GM23338 (cell line): ENCODE measurements around the gene OLFML3.

ENCODE experiments used
- CREB1 ChIP-seq: fragments of 250-450 bp; sonication (Bioruptor Pico); IDR thresholded peaks from 2 replicates; pipeline ENCODE4 v1.5.0; 2020; ENCODE audit warnings: low read depth, mild to moderate bottlenecking, moderate library complexity
- ETS1 ChIP-seq: IDR thresholded peaks from 2 replicates; pipeline ENCODE4 v1.6.1; 2016; ENCODE audit warnings: antibody characterized with exemption
- EZH2 ChIP-seq: fragments of 200-600 bp; sonication (generic); IDR thresholded peaks from one replicate; pipeline ENCODE4 v1.8.0; 2017; ENCODE audit warnings: antibody characterized with exemption, mild to moderate bottlenecking, low read depth; ENCODE audit not compliant: unreplicated experiment
- EZH2phosphoT487 ChIP-seq: fragments of 200-600 bp; sonication (generic); IDR thresholded peaks from one replicate; pipeline ENCODE4 v1.8.1; 2018; ENCODE audit warnings: antibody characterized with exemption; ENCODE audit not compliant: unreplicated experiment
- JUNB ChIP-seq: IDR thresholded peaks from one replicate; pipeline ENCODE4 v1.6.1; 2016; ENCODE audit warnings: antibody characterized with exemption; ENCODE audit not compliant: unreplicated experiment
- NANOG ChIP-seq: IDR thresholded peaks from 2 replicates; pipeline ENCODE4 v1.6.1; 2016; ENCODE audit warnings: antibody characterized with exemption, borderline replicate concordance
- POLR2AphosphoS5 ChIP-seq: IDR thresholded peaks from 2 replicates; pipeline ENCODE4 v1.6.1; 2016; ENCODE audit warnings: antibody characterized with exemption, low read depth
- ZNF114 ChIP-seq: fragments of 250-450 bp; sonication (Bioruptor Pico); IDR thresholded peaks from 2 replicates; pipeline ENCODE4 v1.5.0; 2020; ENCODE audit warnings: mild to moderate bottlenecking, moderate library complexity
- ZNF331 ChIP-seq: fragments of 250-450 bp; sonication (Bioruptor Pico); IDR thresholded peaks from 2 replicates; pipeline ENCODE4 v1.5.0; 2020; ENCODE audit warnings: low read depth, mild to moderate bottlenecking, moderate library complexity
- ZNF462 ChIP-seq: fragments of 250-450 bp; sonication (Bioruptor Pico); IDR thresholded peaks from 2 replicates; pipeline ENCODE4 v1.5.0; 2020; ENCODE audit warnings: mild to moderate bottlenecking, moderate library complexity
- TF ChIP-seq, protein P1 (sequence below), 2 experiments: fragments of 200-600 bp in 1 of 2; sonication (generic) in 1 of 2; conservative IDR thresholded peaks; 2 replicates each; pipeline versions ENCODE4 v1.5.1 to v1.6.1; 2016 to 2017; ENCODE audit warnings: antibody characterized with exemption in 2 of 2, low read depth in 2 of 2, mild to moderate bottlenecking in 2 of 2, moderate library complexity in 1 of 2
- TF ChIP-seq, protein P2 (sequence below): IDR thresholded peaks from one replicate; pipeline ENCODE4 v1.6.1; 2018; ENCODE audit warnings: antibody characterized with exemption; ENCODE audit not compliant: unreplicated experiment

DNA sequence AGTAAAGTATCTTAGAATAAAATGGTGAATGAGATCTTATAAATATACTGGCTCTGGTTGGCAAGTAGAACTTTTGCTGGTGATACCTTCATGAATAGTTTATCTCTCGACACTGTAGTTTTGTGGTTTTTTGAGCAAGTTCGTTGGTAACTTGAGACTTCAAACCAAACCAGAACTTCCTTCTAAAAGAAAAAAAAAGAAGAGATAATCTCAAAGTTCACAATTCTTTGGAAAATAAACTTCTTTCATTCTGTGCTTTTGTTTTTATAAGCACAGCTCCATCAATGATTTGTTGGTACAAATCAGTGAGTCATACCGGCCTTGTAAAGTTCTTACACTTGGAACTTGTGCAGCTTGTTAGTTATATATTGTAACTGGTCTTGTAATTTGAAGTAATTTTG, 47.8 kb upstream of the OLFML3 start:
- TF ChIP-seq, protein P1, sequence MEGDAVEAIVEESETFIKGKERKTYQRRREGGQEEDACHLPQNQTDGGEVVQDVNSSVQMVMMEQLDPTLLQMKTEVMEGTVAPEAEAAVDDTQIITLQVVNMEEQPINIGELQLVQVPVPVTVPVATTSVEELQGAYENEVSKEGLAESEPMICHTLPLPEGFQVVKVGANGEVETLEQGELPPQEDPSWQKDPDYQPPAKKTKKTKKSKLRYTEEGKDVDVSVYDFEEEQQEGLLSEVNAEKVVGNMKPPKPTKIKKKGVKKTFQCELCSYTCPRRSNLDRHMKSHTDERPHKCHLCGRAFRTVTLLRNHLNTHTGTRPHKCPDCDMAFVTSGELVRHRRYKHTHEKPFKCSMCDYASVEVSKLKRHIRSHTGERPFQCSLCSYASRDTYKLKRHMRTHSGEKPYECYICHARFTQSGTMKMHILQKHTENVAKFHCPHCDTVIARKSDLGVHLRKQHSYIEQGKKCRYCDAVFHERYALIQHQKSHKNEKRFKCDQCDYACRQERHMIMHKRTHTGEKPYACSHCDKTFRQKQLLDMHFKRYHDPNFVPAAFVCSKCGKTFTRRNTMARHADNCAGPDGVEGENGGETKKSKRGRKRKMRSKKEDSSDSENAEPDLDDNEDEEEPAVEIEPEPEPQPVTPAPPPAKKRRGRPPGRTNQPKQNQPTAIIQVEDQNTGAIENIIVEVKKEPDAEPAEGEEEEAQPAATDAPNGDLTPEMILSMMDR (conservative IDR thresholded peaks at IDR 0.05; ENCODE audit: low read depth in 2 of 2) = no peak
- no peak for TF ChIP-seq EZH2
- no peak for TF ChIP-seq POLR2AphosphoS5
- no peak for TF ChIP-seq EZH2phosphoT487
- TF ChIP-seq, protein P2, sequence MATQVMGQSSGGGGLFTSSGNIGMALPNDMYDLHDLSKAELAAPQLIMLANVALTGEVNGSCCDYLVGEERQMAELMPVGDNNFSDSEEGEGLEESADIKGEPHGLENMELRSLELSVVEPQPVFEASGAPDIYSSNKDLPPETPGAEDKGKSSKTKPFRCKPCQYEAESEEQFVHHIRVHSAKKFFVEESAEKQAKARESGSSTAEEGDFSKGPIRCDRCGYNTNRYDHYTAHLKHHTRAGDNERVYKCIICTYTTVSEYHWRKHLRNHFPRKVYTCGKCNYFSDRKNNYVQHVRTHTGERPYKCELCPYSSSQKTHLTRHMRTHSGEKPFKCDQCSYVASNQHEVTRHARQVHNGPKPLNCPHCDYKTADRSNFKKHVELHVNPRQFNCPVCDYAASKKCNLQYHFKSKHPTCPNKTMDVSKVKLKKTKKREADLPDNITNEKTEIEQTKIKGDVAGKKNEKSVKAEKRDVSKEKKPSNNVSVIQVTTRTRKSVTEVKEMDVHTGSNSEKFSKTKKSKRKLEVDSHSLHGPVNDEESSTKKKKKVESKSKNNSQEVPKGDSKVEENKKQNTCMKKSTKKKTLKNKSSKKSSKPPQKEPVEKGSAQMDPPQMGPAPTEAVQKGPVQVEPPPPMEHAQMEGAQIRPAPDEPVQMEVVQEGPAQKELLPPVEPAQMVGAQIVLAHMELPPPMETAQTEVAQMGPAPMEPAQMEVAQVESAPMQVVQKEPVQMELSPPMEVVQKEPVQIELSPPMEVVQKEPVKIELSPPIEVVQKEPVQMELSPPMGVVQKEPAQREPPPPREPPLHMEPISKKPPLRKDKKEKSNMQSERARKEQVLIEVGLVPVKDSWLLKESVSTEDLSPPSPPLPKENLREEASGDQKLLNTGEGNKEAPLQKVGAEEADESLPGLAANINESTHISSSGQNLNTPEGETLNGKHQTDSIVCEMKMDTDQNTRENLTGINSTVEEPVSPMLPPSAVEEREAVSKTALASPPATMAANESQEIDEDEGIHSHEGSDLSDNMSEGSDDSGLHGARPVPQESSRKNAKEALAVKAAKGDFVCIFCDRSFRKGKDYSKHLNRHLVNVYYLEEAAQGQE = no peak
- TF ChIP-seq CREB1 (CRISPR knock-in tag) = no peak
- TF ChIP-seq ZNF114 (CRISPR knock-in tag) = no peak
- TF ChIP-seq ZNF331 (CRISPR knock-in tag) = no peak
- no peak for TF ChIP-seq JUNB
- no peak for TF ChIP-seq ETS1
- no peak for TF ChIP-seq ZNF462
- TF ChIP-seq NANOG = no peak
